Head of caudate nucleus (tissue), 42 donors: Measurements from ENCODE around the gene MYL9.
A peak's percentile ranks its signal among the peaks of the same experiment; 100 is the strongest.

Experiments used
- DNase-seq, 42 donors: peaks; one replicate each; pipeline versions ENCODE4 v3.0.0 to v3.0.0-alpha.2; 2020 to 2021; ENCODE audit warnings: mixed read lengths in 7 of 42
- intact Hi-C: fragments of 100-400 bp; cut with DNase I; formaldehyde crosslinking; loops from one replicate; pipeline ENCODE4 v1.15.0; 2022

Gene MYL9

GRCh38 chr20:36523341-36523740 lies 18.0 kb upstream of the MYL9 start:
- DNase-seq = no peak
- intact Hi-C loops = no loop called here

GRCh38 chr20:36525620-36526365 lies 15.5 kb upstream of the MYL9 start:
- DNase-seq = peak in 1 of 42 donors; percentile 16
- intact Hi-C loops = no loop called here

- intact Hi-C loops = no loop called here
These were observed 14.8 kb upstream of the MYL9 start for GRCh38 chr20:36526521-36527011.

GRCh38 chr20:36527331-36528125 lies 13.8 kb upstream of the MYL9 start:
- intact Hi-C loops = no loop called here
- peak in 1 of 42 donors; percentile 30 for DNase-seq

More at GRCh38 chr20:36526521-36527011, 14.8 kb upstream of the MYL9 start:
- peak in 36 of 42 donors; percentile 16 to 86 (median 51) for DNase-seq

GRCh38 chr20:36528176-36528874 lies 13.0 kb upstream of the MYL9 start:
- DNase-seq = peak in 1 of 42 donors; percentile 27
- intact Hi-C loops = no loop called here

DNA sequence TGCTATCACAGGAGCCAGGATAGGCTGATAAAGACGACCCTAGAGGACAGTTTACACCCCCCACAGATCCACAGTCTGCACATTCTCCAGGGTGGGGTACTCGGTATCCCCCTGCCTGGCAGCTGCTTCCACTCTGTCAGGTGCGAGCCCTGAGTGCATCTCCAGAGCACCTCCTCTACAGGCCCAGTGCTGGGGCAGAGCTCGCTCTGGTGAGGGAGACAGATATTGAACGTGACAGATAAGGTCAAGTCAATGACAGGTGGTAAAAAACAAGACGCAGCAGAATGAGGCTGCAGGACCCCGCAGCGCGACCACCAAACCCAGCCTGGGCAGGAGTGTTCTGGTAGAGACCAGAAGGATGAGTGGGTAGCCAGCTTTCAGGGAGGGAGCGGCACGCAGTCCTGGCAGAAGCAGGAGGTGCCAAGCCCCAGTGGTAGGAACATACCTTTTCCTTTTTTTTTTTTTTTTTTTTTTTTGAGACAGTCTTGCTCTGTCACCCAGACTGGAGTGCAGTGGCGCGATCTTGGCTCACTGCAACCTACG lies 12.4 kb upstream of the MYL9 start:
- DNase-seq = peak in 8 of 42 donors; percentile 13 to 52 (median 26)

DNA sequence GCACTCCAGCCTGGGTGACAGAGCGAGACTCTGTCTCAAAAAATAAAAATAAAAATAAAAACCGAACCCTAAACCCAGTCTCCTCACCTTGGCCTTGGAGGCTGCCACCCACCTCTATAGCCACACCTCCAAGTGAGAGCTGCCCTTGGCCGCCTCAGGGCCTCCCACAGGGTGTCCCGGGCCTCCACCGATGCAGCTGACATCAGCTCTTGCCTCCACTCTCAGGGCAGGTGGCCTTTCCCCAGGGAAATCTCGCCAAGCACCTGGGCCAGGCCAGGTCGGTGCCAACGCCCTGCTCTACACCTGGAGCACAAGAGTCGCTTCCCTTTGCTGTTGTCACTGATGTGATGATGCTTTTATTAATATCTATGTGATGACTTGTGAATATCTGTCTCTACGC lies 8.9 kb upstream of the MYL9 start:
- no peak for DNase-seq
- intact Hi-C loops = no loop called here

More for the DNA sequence above, 12.4 kb upstream of the MYL9 start:
- intact Hi-C loops = no loop called here

GRCh38 chr20:36532822-36533221 lies 8.5 kb upstream of the MYL9 start:
- intact Hi-C loops = no loop called here
- no peak for DNase-seq

GRCh38 chr20:36538026-36538722 lies 3.1 kb upstream of the MYL9 start:
- intact Hi-C loops = no loop called here
- DNase-seq = no peak

- intact Hi-C loops = no loop called here
- DNase-seq = no peak
These were observed 638 bp upstream of the MYL9 start for GRCh38 chr20:36540551-36541211.

- intact Hi-C loops = no loop called here
- no peak for DNase-seq
These were observed 609 bp downstream of the MYL9 start for GRCh38 chr20:36541768-36542488.

DNA sequence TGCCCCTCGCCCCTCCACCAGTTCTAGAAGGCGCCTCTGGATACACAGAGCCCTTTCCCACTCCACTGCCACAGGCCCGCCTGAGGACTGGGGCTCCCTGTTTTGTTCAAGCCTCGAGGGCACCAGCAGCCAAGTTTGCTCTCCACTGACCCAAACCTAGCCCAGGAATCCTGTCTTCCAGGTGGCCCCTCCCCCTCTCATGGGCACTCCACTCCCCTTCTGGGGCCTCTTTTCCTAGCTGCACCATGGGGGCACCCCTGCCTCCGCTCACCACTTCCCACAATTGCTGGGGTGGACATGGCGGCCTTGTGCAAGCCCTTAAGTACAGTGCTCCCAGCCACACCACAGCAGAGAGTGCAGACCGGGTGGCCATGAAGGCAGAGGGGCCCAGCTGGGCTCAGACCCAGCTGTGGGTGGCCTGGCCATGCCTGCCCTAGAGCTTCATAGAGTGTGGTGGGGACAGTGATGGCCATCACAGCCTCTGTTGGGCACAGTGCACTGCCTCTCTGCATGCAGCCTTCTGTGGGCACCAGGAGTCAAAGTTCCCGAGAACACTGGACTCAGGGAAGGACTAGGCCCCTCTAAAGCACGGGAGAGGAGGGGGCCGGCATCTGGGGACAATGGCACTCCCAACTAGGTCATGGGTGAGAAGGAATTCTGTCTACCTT lies 1.3 kb downstream of the MYL9 start:
- DNase-seq = no peak
- intact Hi-C loops = no loop called here

DNA sequence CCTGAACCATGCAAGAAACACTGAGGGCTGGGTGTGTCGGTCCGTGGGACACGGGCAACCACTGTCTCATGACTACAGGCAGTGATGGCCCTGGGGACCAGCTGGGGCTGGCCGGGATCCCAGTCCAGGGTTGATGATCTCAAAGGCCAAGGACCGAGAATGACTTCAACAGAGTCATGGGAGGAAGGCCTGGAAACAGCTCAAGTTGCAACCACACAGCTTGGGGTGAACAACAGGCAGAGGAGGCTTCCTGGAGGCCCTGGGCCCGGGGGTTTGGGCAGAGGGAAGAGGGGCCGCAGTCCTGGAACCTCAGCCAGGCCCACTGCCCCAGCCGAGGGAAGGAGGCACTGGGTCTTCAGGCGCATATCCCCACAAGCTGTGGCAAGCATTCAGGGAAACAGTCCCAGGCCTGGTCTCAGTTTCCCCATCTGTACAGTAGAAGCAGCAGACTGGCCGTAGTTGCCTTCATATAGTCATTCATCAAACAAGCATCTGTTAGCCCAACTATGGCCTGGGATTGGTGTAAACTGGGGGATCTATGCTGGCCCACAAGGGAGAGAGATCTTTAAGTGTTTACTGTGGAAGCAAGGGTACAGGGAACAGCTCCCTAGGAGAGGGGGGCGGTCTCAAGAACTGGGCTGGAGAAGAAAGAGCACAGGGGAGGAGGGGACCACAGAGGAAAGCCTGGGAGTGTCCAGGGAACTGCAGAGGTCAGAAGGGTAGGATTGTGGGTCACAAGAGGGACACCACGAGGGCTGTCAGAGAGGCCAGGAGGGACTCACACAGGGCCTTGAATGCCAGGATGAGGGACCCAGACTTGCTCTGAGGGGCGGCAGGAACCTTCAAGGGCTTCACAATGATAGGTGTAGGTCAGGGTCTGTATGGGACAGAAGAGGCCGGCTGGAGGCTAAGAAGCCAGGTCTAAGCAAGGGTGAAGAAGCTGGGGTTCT lies 2.1 kb downstream of the MYL9 start:
- peak in 5 of 42 donors; percentile 21 to 54 (median 29) for DNase-seq
- intact Hi-C loops = no loop called here

- DNase-seq = no peak
- intact Hi-C loops = no loop called here
These were observed 3.1 kb downstream of the MYL9 start for GRCh38 chr20:36544134-36545018.
